Heart right ventricle (tissue), 16 donors: ENCODE data around the gene HINT3. TPM values are rescaled to one million over a fixed set of nuclear protein-coding genes. Genes with fewer than 3 reads are reported as not detected.
"Not testable (repeated sequence)": the region's sequence is repeated elsewhere in the genome, so short reads cannot be mapped to it uniquely, and the experiment has no call there.

Experiments
- ATAC-seq, 8 donors: fragments of 200-7000 bp; cut with Tn5 transposase; one replicate each; pipeline ENCODE4 v1.9.1; 2020; ENCODE audit warnings: mild to moderate bottlenecking in 8 of 8, moderate library complexity in 8 of 8, moderate number of reproducible peaks in 1 of 8
- DNase-seq, 2 donors: peaks; one replicate each; pipeline ENCODE4 v3.0.0-alpha.2; 2020
- H3K27ac ChIP-seq, 10 donors: fragments of 200-600 bp; sonication (generic) in 2 of 10; one replicate each; pipeline versions ENCODE4 v1.5.0 to v1.8.0; 2020 to 2022; ENCODE audit warnings: mild to moderate bottlenecking in 3 of 10
- H3K27me3 ChIP-seq, 7 donors: fragments of 200-600 bp; one replicate each; pipeline ENCODE4 v1.8.0; 2021 to 2022; ENCODE audit warnings: mild to moderate bottlenecking in 2 of 7
- H3K36me3 ChIP-seq, 9 donors: fragments of 200-600 bp; sonication (generic) in 1 of 9; one replicate each; pipeline versions ENCODE4 v1.5.0 to v1.8.0; 2020 to 2022; ENCODE audit warnings: mild to moderate bottlenecking in 2 of 9
- H3K4me1 ChIP-seq, 9 donors: fragments of 200-600 bp; sonication (generic) in 1 of 9; one replicate each; pipeline versions ENCODE4 v1.5.0 to v1.8.0; 2020 to 2022; ENCODE audit warnings: mild to moderate bottlenecking in 4 of 9
- H3K4me3 ChIP-seq, 10 donors: fragments of 200-600 bp; sonication (generic) in 2 of 10; one replicate each; pipeline versions ENCODE4 v1.5.0 to v1.8.0; 2020 to 2022; ENCODE audit warnings: mild to moderate bottlenecking in 7 of 10, moderate library complexity in 2 of 10
- H3K9me3 ChIP-seq, 11 donors: fragments of 200-600 bp in 10 of 11; sonication (generic) in 2 of 11; one replicate each; pipeline versions ENCODE4 v1.5.0 to v1.8.0; 2013 to 2022; ENCODE audit warnings: mild to moderate bottlenecking in 2 of 11, control low read depth in 1 of 11, moderate library complexity in 1 of 11
- WGBS, 2 donors: extraction: QIAGEN DNeasy Blood & Tissue Kit; methylation state at CpG; one replicate each; pipeline ENCODE4 v1.1.7; 2013; ENCODE audit warnings: inconsistent platforms in 1 of 2; 5-methylcytosine and 5-hydroxymethylcytosine counted together
- intact Hi-C, 10 donors: fragments of 100-400 bp; cut with DNase I; formaldehyde crosslinking; loops; one replicate each; pipeline versions ENCODE4 v1.11.1 to v1.14.2; 2022
- polyA plus RNA-seq, 2 donors: library from polyadenylated mRNA; stranded (reverse); fragments of 200-250 nt; gene quantifications; one replicate each; pipeline ENCODE4 v1.2.3, GENCODE V29; 2013
- total RNA-seq, 10 donors: library from RNA; stranded (reverse); fragmentation: NEBNext Ultra II Directional in 3 of 10; extraction: Animal tissue kit (Norgen Biotek cat#: 25700) in 3 of 10; gene quantifications; one replicate each; pipeline versions ENCODE4 v1.2.1 to v1.2.4, GENCODE V29; 2021 to 2023
- TF ChIP-seq, protein P1 (sequence below), 9 donors: fragments of 200-600 bp; sonication (generic) in 2 of 9; IDR thresholded peaks; one replicate each; pipeline versions ENCODE4 v1.5.0 to v1.8.0; 2021 to 2022; ENCODE audit warnings: antibody characterized with exemption in 9 of 9, mild to moderate bottlenecking in 5 of 9, moderate library complexity in 1 of 9
- donor health status: Arrhythmogenic right ventricular cardiomyopathy.
- donor health status: ischemic (EF 13 %, LVEDD 7.1; RV severe dilation, severe dysfunction).
- donor health status: healthy with polysubstance abuse.
- donor health status: DM: no; HTN: yes; CAD: no.
- donor health status: DM: no; HTN: no; CAD: no.
- donor health status: ischemic (EF 25% LVEDD 6.9; RV normal size, moderate dysfunction).
- donor health status: ischemic (EF 25% LVEDD 5.7; RV mildly dilated, moderate dysfunction).
- donor health status: healthy.
- donor health status: DM: yes; HTN: yes; CAD: no.
- donor health status: Ischemic cardiomyopathy.
- donor health status: ischemic (EF 35%, LVEDD 5.7; RV mildly dilated, moderate dysfunction).
- donor health status: nonischemic (EF 11% LVEDD 7.7; RV severe dilation, severe dysfunction).
- donor health status: DM: yes; HTN: yes; CAD: no.
- donor health status: PGD.
- donor health status: ischemic (EF 29% LVEDD 5.4; RV normal size, mild dysfunction).
- donor health status: nonischemic (EF 23%, LVEDD 6.1; RV moderate dilation, normal function).

HINT3 gene
- total and polyA plus RNA-seq, 12 donors = 6.2 to 41.6 (median 33.6) TPM

DNA sequence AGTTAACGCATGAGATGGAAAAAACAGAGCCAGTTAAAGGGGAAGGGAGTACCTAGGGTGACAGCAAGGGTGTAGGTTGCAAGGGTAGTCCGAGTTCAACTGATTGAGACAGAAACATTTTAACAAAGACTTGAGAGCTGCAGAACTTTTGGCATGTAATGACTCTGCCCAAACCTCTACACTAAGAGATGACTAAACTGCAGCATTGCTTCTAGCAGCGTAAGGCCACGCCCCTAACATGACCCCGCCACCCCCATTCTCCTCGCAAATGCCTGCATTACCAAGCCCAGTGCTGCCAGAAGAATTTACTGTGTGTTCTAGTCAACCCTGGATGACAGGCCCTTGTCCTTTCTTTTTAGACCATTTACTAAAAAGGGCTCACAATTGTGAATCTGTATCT lies 6.3 kb upstream of the HINT3 start:
- Histone ChIP-seq H3K27me3 (no peaks in the 10 kb centered on the region), H3K9me3 (no peaks in the 10 kb centered on the region), H3K36me3 (no peaks in the 10 kb centered on the region), H3K27ac (no peak overlapping the region), H3K4me3 (no peak overlapping the region), H3K4me1 (peaks cover 0 to 27% (median 8%) of the 10 kb centered on the region in 9 donors)
- TF ChIP-seq, protein P1, sequence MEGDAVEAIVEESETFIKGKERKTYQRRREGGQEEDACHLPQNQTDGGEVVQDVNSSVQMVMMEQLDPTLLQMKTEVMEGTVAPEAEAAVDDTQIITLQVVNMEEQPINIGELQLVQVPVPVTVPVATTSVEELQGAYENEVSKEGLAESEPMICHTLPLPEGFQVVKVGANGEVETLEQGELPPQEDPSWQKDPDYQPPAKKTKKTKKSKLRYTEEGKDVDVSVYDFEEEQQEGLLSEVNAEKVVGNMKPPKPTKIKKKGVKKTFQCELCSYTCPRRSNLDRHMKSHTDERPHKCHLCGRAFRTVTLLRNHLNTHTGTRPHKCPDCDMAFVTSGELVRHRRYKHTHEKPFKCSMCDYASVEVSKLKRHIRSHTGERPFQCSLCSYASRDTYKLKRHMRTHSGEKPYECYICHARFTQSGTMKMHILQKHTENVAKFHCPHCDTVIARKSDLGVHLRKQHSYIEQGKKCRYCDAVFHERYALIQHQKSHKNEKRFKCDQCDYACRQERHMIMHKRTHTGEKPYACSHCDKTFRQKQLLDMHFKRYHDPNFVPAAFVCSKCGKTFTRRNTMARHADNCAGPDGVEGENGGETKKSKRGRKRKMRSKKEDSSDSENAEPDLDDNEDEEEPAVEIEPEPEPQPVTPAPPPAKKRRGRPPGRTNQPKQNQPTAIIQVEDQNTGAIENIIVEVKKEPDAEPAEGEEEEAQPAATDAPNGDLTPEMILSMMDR (IDR thresholded peaks at IDR 0.05) = no peak
- DNase-seq = no peak
- 86 to 90% methylated on average over 6 of the region's 6 CpGs for WGBS, 2 donors
- intact Hi-C loops = loop anchor here in 6 of 10 donors (5.0 to 10.0 kb wide), 7 partner anchors 33 to 635 kb away; no protein-coding TSS in a partner anchor
- no peak for ATAC-seq

DNA sequence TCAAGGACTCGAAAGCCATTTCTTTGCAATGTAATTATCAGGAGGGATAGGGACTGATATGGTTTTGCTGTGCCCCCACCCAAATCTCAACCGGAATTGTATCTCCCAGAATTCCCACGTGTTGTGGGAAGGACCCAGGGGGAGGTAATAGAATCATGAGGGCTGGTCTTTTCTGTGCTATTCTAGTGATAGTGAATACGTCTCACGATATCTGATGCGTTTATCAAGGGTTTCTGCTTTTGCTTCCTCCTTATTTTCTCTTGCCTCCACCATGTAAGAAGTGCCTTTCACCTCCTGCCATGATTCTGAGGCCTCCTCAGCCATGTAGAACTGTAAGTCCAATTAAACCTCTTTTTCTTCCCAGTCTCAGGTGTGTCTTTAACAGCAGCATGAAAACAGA lies 5.9 kb upstream of the HINT3 start:
- H3K4me1 ChIP-seq = peaks cover 0 to 23% (median 5%) of the 10 kb centered on the region in 9 donors
- WGBS, 2 donors = 73 to 79% methylated on average over 6 of the region's 6 CpGs
- H3K9me3 ChIP-seq, ATAC-seq, H3K36me3 ChIP-seq, H3K27ac ChIP-seq, DNase-seq, H3K27me3 ChIP-seq, H3K4me3 ChIP-seq: not testable (repeated sequence)
- intact Hi-C loops = loop anchor here in 6 of 10 donors (5.0 to 10.0 kb wide), 7 partner anchors 33 to 636 kb away; no protein-coding TSS in a partner anchor

DNA sequence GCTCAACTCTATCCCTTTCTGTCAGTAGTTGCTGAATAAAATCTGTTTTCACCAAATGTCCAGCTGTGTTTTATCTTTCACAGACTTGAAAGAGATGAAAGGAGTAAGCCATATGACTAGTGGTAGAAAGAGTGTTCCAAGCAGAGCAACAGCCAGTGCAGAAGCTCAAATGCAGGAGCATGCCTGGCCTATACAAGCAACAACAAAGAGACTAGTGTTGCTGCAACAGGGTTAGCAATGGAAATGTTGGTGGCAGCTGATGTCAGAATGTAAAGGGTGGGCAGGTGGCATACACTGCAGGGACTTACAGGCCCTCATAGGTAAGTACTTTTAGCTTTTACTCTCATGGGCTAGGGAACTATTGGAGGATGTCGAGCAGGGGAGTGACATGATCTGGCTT lies 5.2 kb upstream of the HINT3 start:
- intact Hi-C loops = loop anchor here in 6 of 10 donors (5.0 to 10.0 kb wide), 7 partner anchors 34 to 637 kb away; no protein-coding TSS in a partner anchor
- H3K4me3 ChIP-seq = no peak overlapping the region
- H3K27me3 ChIP-seq = no peaks in the 10 kb centered on the region
- ATAC-seq (no peak), DNase-seq (no peak)
- peaks cover 0 to 22% (median 4%) of the 10 kb centered on the region in 9 donors for H3K4me1 ChIP-seq
- WGBS, 2 donors = 76 to 81% methylated on average over 1 of the region's 1 CpG
- no peak overlapping the region for H3K27ac ChIP-seq
- H3K9me3 ChIP-seq = no peaks in the 10 kb centered on the region
- no peaks in the 10 kb centered on the region for H3K36me3 ChIP-seq
- TF ChIP-seq, protein P1 (IDR thresholded peaks at IDR 0.05) = no peak

DNA sequence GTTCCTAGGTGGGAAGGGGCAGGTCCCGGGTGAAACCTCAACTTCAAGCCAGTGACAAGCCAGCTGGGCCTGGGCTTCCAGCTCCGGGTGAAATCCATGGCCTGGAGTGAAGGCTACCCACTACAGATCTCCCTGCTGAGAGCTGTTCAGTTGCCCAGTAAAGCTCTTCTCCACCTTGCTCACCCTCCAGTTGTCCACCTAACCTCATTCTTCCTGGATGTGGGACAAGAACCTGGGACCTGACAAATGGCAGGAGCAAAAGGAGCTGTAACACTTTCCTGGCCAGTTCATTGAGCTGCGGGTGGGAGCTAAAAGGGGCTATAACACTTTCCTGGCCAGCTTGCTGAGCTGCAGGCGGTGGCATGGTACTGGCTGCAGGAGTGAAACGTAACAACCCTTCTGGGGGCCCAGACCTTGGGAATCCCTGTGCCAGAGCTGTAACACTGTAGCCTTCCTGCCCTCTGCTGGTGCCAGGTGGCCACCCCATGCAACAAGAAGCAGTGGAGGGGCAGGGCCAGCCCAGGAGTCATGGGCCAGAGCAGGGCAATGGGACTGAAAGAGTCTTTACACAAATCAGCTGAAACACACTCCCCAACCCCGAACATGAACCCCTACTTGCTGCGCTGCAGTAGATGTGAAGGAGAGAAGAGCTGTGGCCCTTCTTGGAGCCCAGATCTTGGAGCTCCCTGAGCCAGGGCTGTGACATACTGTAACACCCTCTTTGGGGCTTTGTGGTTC lies 3.6 kb upstream of the HINT3 start:
- TF ChIP-seq, protein P1 (IDR thresholded peaks at IDR 0.05) = peak in 1 of 9 donors; percentile 32
- intact Hi-C loops = loop anchor here in 6 of 10 donors (5.0 to 10.0 kb wide), 7 partner anchors 36 to 638 kb away; no protein-coding TSS in a partner anchor
- ATAC-seq = no peak

DNA sequence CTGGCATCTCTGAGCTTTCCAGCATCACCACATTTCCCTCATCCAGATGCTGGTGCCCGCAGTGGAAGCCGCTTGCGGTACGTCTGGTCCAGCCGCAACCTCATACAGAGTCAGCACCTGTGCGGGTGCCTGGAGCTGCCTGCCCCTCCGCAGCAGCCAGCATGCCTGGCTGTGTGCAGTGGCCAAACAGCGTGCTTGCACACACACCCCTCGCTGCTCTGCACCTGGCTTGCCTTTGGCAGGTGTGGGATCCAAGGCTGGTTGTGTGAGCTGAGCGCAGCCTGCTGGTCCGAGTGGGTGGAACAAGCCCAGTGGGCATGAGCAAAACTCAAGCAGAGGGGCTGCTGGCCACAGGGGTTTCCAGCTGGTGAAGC lies 3.1 kb upstream of the HINT3 start:
- 73 to 74% methylated on average over 11 of the region's 11 CpGs for WGBS, 2 donors
- Histone ChIP-seq H3K4me3 (no peak overlapping the region), H3K27me3 (no peaks in the 10 kb centered on the region), H3K27ac (no peak overlapping the region), H3K9me3 (no peaks in the 10 kb centered on the region), H3K4me1 (peaks cover 0 to 18% (median 14%) of the 10 kb centered on the region in 9 donors), H3K36me3 (no peaks in the 10 kb centered on the region)
- ATAC-seq = no peak
- DNase-seq = no peak
- TF ChIP-seq, protein P1 (IDR thresholded peaks at IDR 0.05) = no peak
- intact Hi-C loops = loop anchor here in 6 of 10 donors (5.0 to 10.0 kb wide), 7 partner anchors 36 to 639 kb away; no protein-coding TSS in a partner anchor

More for the DNA sequence above, 3.6 kb upstream of the HINT3 start:
- no peak overlapping the region for H3K27ac ChIP-seq
- no peaks in the 10 kb centered on the region for H3K9me3 ChIP-seq
- peaks cover 0 to 15% (median 9%) of the 10 kb centered on the region in 9 donors for H3K4me1 ChIP-seq
- no peak for DNase-seq
- no peak overlapping the region for H3K4me3 ChIP-seq
- 89% methylated on average over 7 of the region's 7 CpGs for WGBS, 2 donors
- H3K36me3 ChIP-seq = no peaks in the 10 kb centered on the region
- no peaks in the 10 kb centered on the region for H3K27me3 ChIP-seq
